PFSK-1 (cell line): Measurements from ENCODE around the gene IFT25.

ENCODE experiments used
- POLR2AphosphoS5 ChIP-seq: IDR thresholded peaks from 2 replicates; pipeline ENCODE4 v1.6.1; 2012; ENCODE audit warnings: low read depth, mild to moderate bottlenecking, control low read depth, low read length, moderate library complexity
- TF ChIP-seq, protein P1 (sequence below), 2 experiments: IDR thresholded peaks; 2 replicates each; pipeline versions ENCODE4 v1.6.1 to v1.8.0; 2011 to 2012; ENCODE audit warnings: low read depth in 2 of 2, low read length in 2 of 2, control low read depth in 1 of 2, inconsistent platforms in 1 of 2, mild to moderate bottlenecking in 1 of 2, moderate library complexity in 1 of 2; ENCODE audit not compliant: insufficient read depth in 1 of 2

DNA sequence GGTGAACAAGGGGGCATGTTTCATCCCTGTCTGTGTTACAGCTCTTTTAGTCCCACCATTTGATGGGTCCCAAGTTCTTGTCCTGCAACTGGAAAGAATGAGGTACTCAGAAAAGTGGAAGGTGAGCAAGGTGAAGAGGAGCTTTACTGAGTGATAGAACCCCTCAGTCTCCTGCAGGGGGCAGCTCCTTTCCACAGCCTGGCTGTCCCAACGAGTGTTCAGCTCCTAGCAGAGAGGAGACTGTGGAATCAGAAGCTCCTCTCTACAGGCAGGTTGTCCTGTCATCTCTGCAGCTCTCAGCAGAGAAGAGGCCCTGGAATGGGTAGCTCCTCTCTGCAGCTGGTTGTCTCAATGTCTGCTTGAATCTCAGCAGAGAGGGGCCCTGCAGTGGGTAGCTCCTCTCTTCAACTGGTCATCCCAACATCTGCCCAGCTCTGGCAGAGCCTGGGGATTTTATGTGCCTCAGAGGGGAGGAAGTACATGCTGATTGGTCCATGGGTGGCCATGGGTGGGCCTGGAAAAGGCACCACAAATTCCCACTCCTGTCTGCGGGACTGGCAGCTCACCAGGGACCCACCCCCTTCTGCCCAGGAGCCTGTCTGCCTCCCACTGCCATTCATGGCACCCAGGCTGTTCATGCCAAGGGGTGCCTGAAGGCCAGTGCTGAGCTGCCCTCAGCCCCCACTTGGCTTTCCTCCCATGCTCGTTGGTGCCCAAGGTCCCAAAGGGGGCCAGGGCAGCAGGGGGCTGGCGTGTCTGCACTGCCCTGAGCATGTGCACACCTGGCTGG, 46.8 kb upstream of the IFT25 start:
- TF ChIP-seq, protein P1, sequence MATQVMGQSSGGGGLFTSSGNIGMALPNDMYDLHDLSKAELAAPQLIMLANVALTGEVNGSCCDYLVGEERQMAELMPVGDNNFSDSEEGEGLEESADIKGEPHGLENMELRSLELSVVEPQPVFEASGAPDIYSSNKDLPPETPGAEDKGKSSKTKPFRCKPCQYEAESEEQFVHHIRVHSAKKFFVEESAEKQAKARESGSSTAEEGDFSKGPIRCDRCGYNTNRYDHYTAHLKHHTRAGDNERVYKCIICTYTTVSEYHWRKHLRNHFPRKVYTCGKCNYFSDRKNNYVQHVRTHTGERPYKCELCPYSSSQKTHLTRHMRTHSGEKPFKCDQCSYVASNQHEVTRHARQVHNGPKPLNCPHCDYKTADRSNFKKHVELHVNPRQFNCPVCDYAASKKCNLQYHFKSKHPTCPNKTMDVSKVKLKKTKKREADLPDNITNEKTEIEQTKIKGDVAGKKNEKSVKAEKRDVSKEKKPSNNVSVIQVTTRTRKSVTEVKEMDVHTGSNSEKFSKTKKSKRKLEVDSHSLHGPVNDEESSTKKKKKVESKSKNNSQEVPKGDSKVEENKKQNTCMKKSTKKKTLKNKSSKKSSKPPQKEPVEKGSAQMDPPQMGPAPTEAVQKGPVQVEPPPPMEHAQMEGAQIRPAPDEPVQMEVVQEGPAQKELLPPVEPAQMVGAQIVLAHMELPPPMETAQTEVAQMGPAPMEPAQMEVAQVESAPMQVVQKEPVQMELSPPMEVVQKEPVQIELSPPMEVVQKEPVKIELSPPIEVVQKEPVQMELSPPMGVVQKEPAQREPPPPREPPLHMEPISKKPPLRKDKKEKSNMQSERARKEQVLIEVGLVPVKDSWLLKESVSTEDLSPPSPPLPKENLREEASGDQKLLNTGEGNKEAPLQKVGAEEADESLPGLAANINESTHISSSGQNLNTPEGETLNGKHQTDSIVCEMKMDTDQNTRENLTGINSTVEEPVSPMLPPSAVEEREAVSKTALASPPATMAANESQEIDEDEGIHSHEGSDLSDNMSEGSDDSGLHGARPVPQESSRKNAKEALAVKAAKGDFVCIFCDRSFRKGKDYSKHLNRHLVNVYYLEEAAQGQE (IDR thresholded peaks at IDR 0.05; ENCODE audit: insufficient read depth in 1 of 2, low read depth in 2 of 2, low read length in 2 of 2): no peak
- TF ChIP-seq POLR2AphosphoS5: no peak
